ENCODE data around the gene MSMO1. TPM values are rescaled to one million over a fixed set of nuclear protein-coding genes. Genes with fewer than 3 reads are reported as not detected.

Gene MSMO1
- total RNA-seq, 1 donor from 2014 or later = 62.0 TPM

- TF ChIP-seq, protein P1, sequence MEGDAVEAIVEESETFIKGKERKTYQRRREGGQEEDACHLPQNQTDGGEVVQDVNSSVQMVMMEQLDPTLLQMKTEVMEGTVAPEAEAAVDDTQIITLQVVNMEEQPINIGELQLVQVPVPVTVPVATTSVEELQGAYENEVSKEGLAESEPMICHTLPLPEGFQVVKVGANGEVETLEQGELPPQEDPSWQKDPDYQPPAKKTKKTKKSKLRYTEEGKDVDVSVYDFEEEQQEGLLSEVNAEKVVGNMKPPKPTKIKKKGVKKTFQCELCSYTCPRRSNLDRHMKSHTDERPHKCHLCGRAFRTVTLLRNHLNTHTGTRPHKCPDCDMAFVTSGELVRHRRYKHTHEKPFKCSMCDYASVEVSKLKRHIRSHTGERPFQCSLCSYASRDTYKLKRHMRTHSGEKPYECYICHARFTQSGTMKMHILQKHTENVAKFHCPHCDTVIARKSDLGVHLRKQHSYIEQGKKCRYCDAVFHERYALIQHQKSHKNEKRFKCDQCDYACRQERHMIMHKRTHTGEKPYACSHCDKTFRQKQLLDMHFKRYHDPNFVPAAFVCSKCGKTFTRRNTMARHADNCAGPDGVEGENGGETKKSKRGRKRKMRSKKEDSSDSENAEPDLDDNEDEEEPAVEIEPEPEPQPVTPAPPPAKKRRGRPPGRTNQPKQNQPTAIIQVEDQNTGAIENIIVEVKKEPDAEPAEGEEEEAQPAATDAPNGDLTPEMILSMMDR (conservative IDR thresholded peaks at IDR 0.05) = peak; percentile 14
- Mint-ChIP-seq H3K4me1 (ENCODE audit: unreplicated experiment) (no peaks in the 10 kb centered on the region), H3K27ac (no peak overlapping the region), H3K4me3 (no peak overlapping the region), H3K9me3 (no peaks in the 10 kb centered on the region), H3K27me3 (no peaks in the 10 kb centered on the region), H3K36me3 (no peaks in the 10 kb centered on the region)
- no peak for DNase-seq (ENCODE audit: extremely low spot score, unreplicated experiment)
Measured at GRCh38 chr4:165351359-165352130, 24.1 kb downstream of the MSMO1 start.

- TF ChIP-seq, protein P1 (conservative IDR thresholded peaks at IDR 0.05) = peak; percentile 69
- no peaks in the 10 kb centered on the region for H3K27me3 Mint-ChIP-seq
- H3K4me3 Mint-ChIP-seq = no peak overlapping the region
- no peak for DNase-seq (ENCODE audit: extremely low spot score, unreplicated experiment)
- H3K4me1 Mint-ChIP-seq (ENCODE audit: unreplicated experiment) = peaks cover 12% of the 10 kb centered on the region
- H3K9me3 Mint-ChIP-seq = no peaks in the 10 kb centered on the region
- H3K36me3 Mint-ChIP-seq = no peaks in the 10 kb centered on the region
- H3K27ac Mint-ChIP-seq = no peak overlapping the region
Measured at GRCh38 chr4:165355900-165356300, 28.4 kb downstream of the MSMO1 start.

- Mint-ChIP-seq H3K27me3 (peaks cover 4% of the 10 kb centered on the region), H3K27ac (no peak overlapping the region), H3K4me1 (ENCODE audit: unreplicated experiment) (peaks cover 12% of the 10 kb centered on the region), H3K9me3 (no peaks in the 10 kb centered on the region), H3K4me3 (no peak overlapping the region), H3K36me3 (no peaks in the 10 kb centered on the region)
- TF ChIP-seq, protein P1 (conservative IDR thresholded peaks at IDR 0.05) = no peak
- no peak for DNase-seq (ENCODE audit: extremely low spot score, unreplicated experiment)
Measured at GRCh38 chr4:165359506-165359905, 32.0 kb downstream of the MSMO1 start.

DNA sequence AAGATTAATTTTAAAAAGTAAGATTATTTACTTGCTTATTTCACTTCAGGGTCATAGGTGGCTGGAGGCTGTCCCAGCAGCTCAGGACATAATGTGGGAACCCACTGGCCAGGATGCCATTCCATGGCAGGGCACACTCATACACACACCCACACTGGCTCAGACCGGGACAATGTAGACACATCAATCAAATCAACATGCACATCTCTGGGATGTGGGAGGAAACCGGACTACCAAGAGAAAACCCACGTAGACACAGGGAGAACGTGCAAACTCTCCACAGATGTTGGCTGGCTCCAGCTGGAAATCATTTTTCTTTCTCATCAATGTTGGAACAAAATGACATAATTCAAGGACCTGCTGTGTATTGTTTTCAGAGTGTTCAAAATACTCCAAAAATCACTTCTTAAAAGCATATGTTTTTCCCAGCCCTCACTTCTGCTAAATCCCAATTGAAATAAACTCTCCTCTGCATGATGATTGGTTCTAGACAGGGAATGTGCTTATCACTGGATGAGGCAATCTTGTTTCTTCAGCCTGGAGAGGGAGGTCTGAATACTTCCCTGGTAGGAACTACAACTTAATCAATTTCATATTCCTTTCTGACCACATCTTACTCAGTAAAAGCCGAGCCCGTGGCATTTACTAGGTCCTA, 32.7 kb downstream of the MSMO1 start:
- no peak for DNase-seq (ENCODE audit: extremely low spot score, unreplicated experiment)
- Mint-ChIP-seq H3K4me3 (no peak overlapping the region), H3K4me1 (ENCODE audit: unreplicated experiment) (peaks cover 12% of the 10 kb centered on the region), H3K27me3 (peaks cover 4% of the 10 kb centered on the region), H3K27ac (no peak overlapping the region), H3K36me3 (no peaks in the 10 kb centered on the region), H3K9me3 (no peaks in the 10 kb centered on the region)
- TF ChIP-seq, protein P1 (conservative IDR thresholded peaks at IDR 0.05) = no peak

GRCh38 chr4:165360985-165361670, 33.7 kb downstream of the MSMO1 start:
- Mint-ChIP-seq H3K36me3 (no peaks in the 10 kb centered on the region), H3K27ac (no peak overlapping the region), H3K27me3 (peaks cover 4% of the 10 kb centered on the region), H3K9me3 (no peaks in the 10 kb centered on the region), H3K4me3 (no peak overlapping the region), H3K4me1 (ENCODE audit: unreplicated experiment) (peaks cover 12% of the 10 kb centered on the region)
- TF ChIP-seq, protein P1 (conservative IDR thresholded peaks at IDR 0.05) = no peak
- no peak for DNase-seq (ENCODE audit: extremely low spot score, unreplicated experiment)

Data from type B pancreatic cell (in vitro differentiated cells).